K562 (cell line): ENCODE results near the gene TNPO2. TPM values are rescaled to one million over a fixed set of nuclear protein-coding genes. Genes with fewer than 3 reads are reported as not detected.

Source experiments
- ATAC-seq: fragments of 200-7000 bp; cut with Tn5 transposase; 3 replicates; pipeline ENCODE4 v1.9.1; 2020; ENCODE audit warnings: moderate library complexity
- BruUV-seq: library from RNA; stranded (reverse); fragments of 400-500 nt; replicated peaks from 2 replicates; lab custom pipeline; 2021; lab: Mats Ljungman, UMichigan
- CTCF ChIA-PET: fragments of 300-600 bp; formaldehyde crosslinking; extraction: SDS; loops from one replicate; lab custom pipeline; 2021; ENCODE audit warnings: low intra/inter-chr PET ratio; lab: Yijun Ruan, JAX
- POLR2A ChIA-PET: fragments of 300-600, 350-650 bp; sonication (Branson Sonifier 250); formaldehyde crosslinking; extraction: SDS; loops from one replicate; lab custom pipeline; 2021; ENCODE audit warnings: antibody characterized with exemption, inconsistent platforms; lab: Yijun Ruan, JAX
- DNase-seq, 4 experiments: peaks; one replicate each; pipeline versions ENCODE4 v3.0.0 to v3.0.0-alpha.2; 2011 to 2018; ENCODE audit warnings: low spot score in 3 of 4, mixed read lengths in 3 of 4; ENCODE audit errors: extremely low read depth in 1 of 4
- FAIRE-seq: peaks from 2 replicates; lab custom pipeline; 2011; peaks lifted over from hg19 to GRCh38; lab: Jason Lieb, UNC
- H2AFZ ChIP-seq: 2 replicates; pipeline ENCODE4 v1.6.0; 2011; ENCODE audit warnings: low read depth, low read length, control low read depth, inconsistent platforms
- H3K27ac ChIP-seq: fragments of 200-600 bp; 3 replicates; pipeline ENCODE4 v1.8.0; 2011; ENCODE audit warnings: low read depth, mild to moderate bottlenecking, control low read depth, inconsistent platforms, low read length, moderate library complexity, mixed read lengths; ENCODE audit errors: extremely low read depth
- H3K27me3 ChIP-seq, 2 experiments: fragments of 300-600 bp in 1 of 2; 2 replicates in 1 of 2; 3 replicates in 1 of 2; pipeline versions ENCODE4 v1.6.0 to v1.8.0; 2011; ENCODE audit warnings: inconsistent platforms in 2 of 2, low read length in 2 of 2, mild to moderate bottlenecking in 1 of 2, mixed read lengths in 1 of 2, moderate library complexity in 1 of 2; ENCODE audit not compliant: control insufficient read depth in 2 of 2, insufficient read depth in 2 of 2
- H3K36me3 ChIP-seq: fragments of 300-600 bp; 3 replicates; pipeline ENCODE4 v1.8.0; 2011; ENCODE audit warnings: mild to moderate bottlenecking, low read length, inconsistent platforms; ENCODE audit not compliant: control insufficient read depth, insufficient read depth
- H3K4me1 ChIP-seq, 2 experiments: fragments of 200-600 bp in 1 of 2; replicated peaks in 1 of 2; 2 replicates in 1 of 2; 3 replicates in 1 of 2; pipeline versions ENCODE4 v1.5.1 to v1.8.0; 2011; ENCODE audit warnings: inconsistent platforms in 2 of 2, low read length in 2 of 2, mild to moderate bottlenecking in 1 of 2, mixed read lengths in 1 of 2, moderate library complexity in 1 of 2; ENCODE audit not compliant: control insufficient read depth in 2 of 2, insufficient read depth in 2 of 2
- H3K4me2 ChIP-seq: 2 replicates; pipeline ENCODE4 v1.6.1; 2011; ENCODE audit warnings: low read length, control low read depth, inconsistent platforms, mixed read lengths; ENCODE audit not compliant: insufficient read depth
- H3K4me3 ChIP-seq: fragments of 200-600 bp; sonication (generic), shearing (Covaris generic); 2 replicates; pipeline ENCODE4 v1.5.1; 2016; ENCODE audit warnings: control low read depth, inconsistent platforms
- H3K79me2 ChIP-seq: fragments of 200-600 bp; 3 replicates; pipeline ENCODE4 v1.8.0; 2011; ENCODE audit warnings: low read length, inconsistent platforms; ENCODE audit not compliant: control insufficient read depth, insufficient read depth
- H3K9ac ChIP-seq, 2 experiments: 2 replicates each; pipeline versions ENCODE4 v1.6.0 to v1.6.1; 2011; ENCODE audit warnings: low read depth in 2 of 2, low read length in 2 of 2, control low read depth in 1 of 2, inconsistent platforms in 1 of 2, mild to moderate bottlenecking in 1 of 2, mixed read lengths in 1 of 2; ENCODE audit not compliant: insufficient read depth in 1 of 2
- H3K9me1 ChIP-seq: one replicate; pipeline ENCODE4 v1.6.0; 2011; ENCODE audit warnings: inconsistent platforms, mild to moderate bottlenecking, low read length, moderate library complexity; ENCODE audit not compliant: control insufficient read depth, insufficient read depth
- H3K9me3 ChIP-seq: replicated peaks from 2 replicates; pipeline ENCODE4 v1.5.1; 2011; ENCODE audit warnings: low read depth, low read length, inconsistent platforms; ENCODE audit not compliant: control insufficient read depth, insufficient read depth
- H4K20me1 ChIP-seq: replicated peaks from 2 replicates; pipeline ENCODE4 v1.6.1; 2011; ENCODE audit warnings: low read length, inconsistent platforms, mixed read lengths; ENCODE audit not compliant: control insufficient read depth, insufficient read depth
- BCL6 ChIP-seq: fragments of 250-450 bp; sonication (Bioruptor Pico); IDR thresholded peaks from 2 replicates; pipeline ENCODE4 v1.4.0; 2020
- CCNT2 ChIP-seq: IDR thresholded peaks from 2 replicates; pipeline ENCODE4 v1.6.1; 2011; ENCODE audit warnings: borderline replicate concordance, low read depth, mild to moderate bottlenecking, moderate library complexity, mixed read lengths, low read length; ENCODE audit not compliant: insufficient read length; ENCODE audit errors: extremely low read depth
- DMBX1 ChIP-seq: fragments of 250-450 bp; sonication (Bioruptor Pico); IDR thresholded peaks from 2 replicates; pipeline ENCODE4 v1.8.0; 2022; ENCODE audit warnings: inconsistent platforms, mild to moderate bottlenecking, moderate library complexity, borderline replicate concordance
- FOXJ3 ChIP-seq: sonication (generic); formaldehyde crosslinking; IDR thresholded peaks from 2 replicates; pipeline ENCODE4 v1.4.0; 2020; ENCODE audit warnings: mild to moderate bottlenecking, missing genetic modification reagents
- MECOM ChIP-seq: fragments of 250-450 bp; sonication (Bioruptor Pico); IDR thresholded peaks from 2 replicates; pipeline ENCODE4 v1.8.0; 2022; ENCODE audit warnings: inconsistent platforms
- RBM22 ChIP-seq: fragments of 200-400 bp; formaldehyde crosslinking; IDR thresholded peaks from 2 replicates; pipeline ENCODE4 v1.6.1; 2018; ENCODE audit warnings: low read length, low read depth; ENCODE audit not compliant: poor library complexity, severe bottlenecking
- RCOR1 ChIP-seq, 2 experiments: IDR thresholded peaks; 2 replicates each; pipeline ENCODE4 v1.6.1; 2012; ENCODE audit warnings: low read depth in 2 of 2, low read length in 2 of 2, borderline replicate concordance in 1 of 2, improper control_type of control experiment in 1 of 2
- SIRT6 ChIP-seq: IDR thresholded peaks from one replicate; pipeline ENCODE4 v1.6.1; 2012; ENCODE audit warnings: low read depth, mild to moderate bottlenecking, control low read depth, inconsistent platforms, low read length, moderate library complexity
- TEAD4 ChIP-seq, 2 experiments: sonication (generic) in 1 of 2; formaldehyde crosslinking in 1 of 2; IDR thresholded peaks; 2 replicates each; pipeline versions ENCODE4 v1.6.1 to v1.8.0; 2012 to 2022; ENCODE audit warnings: borderline replicate concordance in 1 of 2, inconsistent platforms in 1 of 2, low read length in 1 of 2, mild to moderate bottlenecking in 1 of 2, missing genetic modification reagents in 1 of 2
- ZBTB8A ChIP-seq: fragments of 450-650 bp; IDR thresholded peaks from 2 replicates; pipeline ENCODE4 v1.6.1; 2018; ENCODE audit warnings: mild to moderate bottlenecking, moderate library complexity; ENCODE audit not compliant: partially characterized antibody
- ZNF561 ChIP-seq: fragments of 450-650 bp; formaldehyde crosslinking; conservative IDR thresholded peaks from 2 replicates; pipeline ENCODE4 v1.4.0; 2020; ENCODE audit warnings: mild to moderate bottlenecking, moderate library complexity
- WGBS: fragments of 100-300 bp; shearing (Covaris generic); methylation state at CpG from one replicate; pipeline ENCODE4 v1.1.6; 2016; ENCODE audit warnings: low coverage, mixed read lengths; ENCODE audit not compliant: insufficient coverage; ENCODE audit errors: missing lambda C conversion rate; 5-methylcytosine and 5-hydroxymethylcytosine counted together
- in situ Hi-C: fragments of 300-500 bp; cut with MboI; formaldehyde crosslinking; loops from 4 replicates; pipeline ENCODE4 v1.15.0; 2018; ENCODE audit warnings: inconsistent platforms, mixed read lengths
- intact Hi-C: fragments of 100-400 bp; cut with micrococcal nuclease; formaldehyde crosslinking; loops from 2 replicates; pipeline ENCODE4 v1.14.2; 2022
- polyA plus RNA-seq, 8 experiments: library from polyadenylated mRNA; depleted of rRNA in 4 of 8; stranded (reverse) in 5 of 8; unstranded in 3 of 8; fragments of >200 nt; fragmentation: Nextera tagmentation in 2 of 8; fragmentation: Illumina TruSeq in 1 of 8; extraction: Ambion mirVana in 2 of 8; extraction: Trizol in 1 of 8; gene quantifications; 2 replicates each; pipeline versions ENCODE4 v1.2.1 to v1.2.3, GENCODE V29; 2011 to 2014; ENCODE audit warnings: inconsistent platforms in 1 of 8, missing spikeins in 1 of 8
- total RNA-seq, 7 experiments: library from RNA; depleted of rRNA in 6 of 7; stranded (reverse); fragments of >200 nt in 6 of 7; fragmentation: Illumina TruSeq in 2 of 7; extraction: Trizol in 2 of 7; gene quantifications; 2 replicates each; pipeline versions ENCODE4 v1.2.1 to v1.2.3, GENCODE V29; 2011 to 2021; ENCODE audit warnings: low replicate concordance in 1 of 7
- TF ChIP-seq, protein P1 (sequence below): fragments of 450-650 bp; formaldehyde crosslinking; conservative IDR thresholded peaks from 2 replicates; pipeline ENCODE4 v1.4.0; 2022; ENCODE audit warnings: mild to moderate bottlenecking, missing genetic modification characterization
- TF ChIP-seq, protein P2 (sequence below), 2 experiments: fragments of 150-350 bp in 1 of 2; IDR thresholded peaks; 2 replicates each; pipeline ENCODE4 v1.6.1; 2012 to 2016; ENCODE audit warnings: low read depth in 2 of 2, low read length in 2 of 2, mild to moderate bottlenecking in 1 of 2, moderate library complexity in 1 of 2
- TF ChIP-seq, protein P3 (sequence below): fragments of 450-650 bp; IDR thresholded peaks from 2 replicates; pipeline ENCODE4 v1.6.1; 2016

Gene TNPO2
- total and polyA plus RNA-seq, 9 of the 15 experiments (the other 6 are each of a cell fraction or from before 2014, with no cell fraction given): 6.0 to 126 (median 53.8) TPM

DNA sequence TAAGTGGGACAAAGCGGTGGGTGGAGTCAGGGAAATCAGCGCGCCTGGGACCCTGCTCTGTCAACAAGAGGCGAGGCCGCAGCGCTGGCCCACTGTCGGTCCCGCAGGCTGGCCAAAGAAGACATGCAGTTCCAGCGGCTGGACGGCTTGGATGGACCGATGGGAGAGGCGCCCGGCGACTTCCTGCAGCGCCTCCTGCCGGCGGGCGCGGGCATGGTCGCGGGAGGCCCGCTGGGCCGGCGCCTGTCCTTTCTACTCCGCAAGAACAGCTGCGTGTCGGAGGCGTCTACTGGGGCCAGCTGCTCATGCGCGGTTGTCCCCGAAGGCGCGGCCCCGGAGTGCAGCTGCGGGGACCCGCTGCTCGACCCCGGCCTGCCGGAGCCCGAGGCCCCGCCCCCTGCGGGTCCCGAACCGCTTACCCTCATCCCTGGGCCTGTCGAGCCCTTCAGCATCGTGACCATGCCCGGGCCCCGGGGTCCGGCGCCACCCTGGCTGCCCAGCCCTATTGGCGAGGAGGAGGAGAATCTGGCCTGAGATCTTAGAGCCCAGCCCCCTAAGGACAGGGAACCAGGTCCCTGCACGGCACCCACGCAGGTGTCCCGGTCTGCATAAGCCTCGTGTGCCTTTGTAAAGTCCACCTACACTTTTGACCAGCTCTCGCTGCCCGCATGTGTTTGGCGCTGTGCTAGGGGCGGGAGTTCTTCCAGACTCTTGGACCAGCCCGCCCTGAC is 34.0 kb upstream of the TNPO2 start:
- Histone ChIP-seq H3K27me3 (peaks cover 2 to 11% of the 10 kb centered on the region in 2 experiments; a peak in 3 of 5 replicates), H3K27ac (no peak overlapping the region), H4K20me1 (no peaks in the 10 kb centered on the region), H3K9ac (peak overlapping the region in 1 of 2 experiments; percentile 85; a peak in 3 of 4 replicates), H3K4me3 (peak overlapping the region; percentile 38), H3K9me1 (no peaks in the 10 kb centered on the region), H3K4me1 (peaks cover 5 to 40% of the 10 kb centered on the region in 2 experiments; a peak in 3 of 5 replicates), H2AFZ (peak overlapping the region; percentile 95), H3K4me2 (peak overlapping the region; percentile 78), H3K79me2 (no peaks in the 10 kb centered on the region), H3K9me3 (no peaks in the 10 kb centered on the region), H3K36me3 (no peaks in the 10 kb centered on the region)
- BruUV-seq: no TSS peak
- ATAC-seq (peak; percentile 97), FAIRE-seq (peak; percentile 62), DNase-seq (peak; percentile 84 to 88 (median 84))
- in situ Hi-C loops (no loop called here), intact Hi-C loops (loop anchor here (1.0 kb wide), 2 partner anchors 21 to 40 kb away; no protein-coding TSS in a partner anchor)
- POLR2A ChIA-PET: interaction anchor here (0.6 to 2.3 kb wide), 9 partner anchors 8 to 1127 kb away, joined by 3 to 8 read pairs (median 4); partner anchors contain the start of genes DHPS and TNPO2
- WGBS: 14% methylated on average over 34 of the region's 60 CpGs
- CTCF ChIA-PET: interaction anchor here (0.5 to 1.3 kb wide), 5 partner anchors 39 to 1010 kb away, joined by 3 to 7 read pairs (median 5); no protein-coding TSS in a partner anchor
- TF ChIP-seq ZBTB8A (no peak), SIRT6 (no peak), DMBX1 (CRISPR knock-in tag) (no peak), FOXJ3 (CRISPR knock-in tag) (no peak), RBM22 (peak; percentile 33), BCL6 (no peak), CCNT2 (peak; percentile 73), RCOR1 (IDR thresholded peaks at IDR 0.05; ENCODE audit: borderline replicate concordance in 1 of 2, low read depth in 2 of 2, low read length in 2 of 2) (peak; percentile 28 to 81; a peak in 3 of 4 replicates), TEAD4 (IDR thresholded peaks at IDR 0.05; ENCODE audit: low read length) (no peak), TEAD4 (CRISPR knock-in tag; IDR thresholded peaks at IDR 0.05; ENCODE audit: borderline replicate concordance) (no peak), MECOM (CRISPR knock-in tag) (no peak), ZNF561 (CRISPR knock-in tag) (no peak)
- TF ChIP-seq, protein P1, sequence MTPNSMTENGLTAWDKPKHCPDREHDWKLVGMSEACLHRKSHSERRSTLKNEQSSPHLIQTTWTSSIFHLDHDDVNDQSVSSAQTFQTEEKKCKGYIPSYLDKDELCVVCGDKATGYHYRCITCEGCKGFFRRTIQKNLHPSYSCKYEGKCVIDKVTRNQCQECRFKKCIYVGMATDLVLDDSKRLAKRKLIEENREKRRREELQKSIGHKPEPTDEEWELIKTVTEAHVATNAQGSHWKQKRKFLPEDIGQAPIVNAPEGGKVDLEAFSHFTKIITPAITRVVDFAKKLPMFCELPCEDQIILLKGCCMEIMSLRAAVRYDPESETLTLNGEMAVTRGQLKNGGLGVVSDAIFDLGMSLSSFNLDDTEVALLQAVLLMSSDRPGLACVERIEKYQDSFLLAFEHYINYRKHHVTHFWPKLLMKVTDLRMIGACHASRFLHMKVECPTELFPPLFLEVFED (CRISPR knock-in tag): no peak
- TF ChIP-seq, protein P2, sequence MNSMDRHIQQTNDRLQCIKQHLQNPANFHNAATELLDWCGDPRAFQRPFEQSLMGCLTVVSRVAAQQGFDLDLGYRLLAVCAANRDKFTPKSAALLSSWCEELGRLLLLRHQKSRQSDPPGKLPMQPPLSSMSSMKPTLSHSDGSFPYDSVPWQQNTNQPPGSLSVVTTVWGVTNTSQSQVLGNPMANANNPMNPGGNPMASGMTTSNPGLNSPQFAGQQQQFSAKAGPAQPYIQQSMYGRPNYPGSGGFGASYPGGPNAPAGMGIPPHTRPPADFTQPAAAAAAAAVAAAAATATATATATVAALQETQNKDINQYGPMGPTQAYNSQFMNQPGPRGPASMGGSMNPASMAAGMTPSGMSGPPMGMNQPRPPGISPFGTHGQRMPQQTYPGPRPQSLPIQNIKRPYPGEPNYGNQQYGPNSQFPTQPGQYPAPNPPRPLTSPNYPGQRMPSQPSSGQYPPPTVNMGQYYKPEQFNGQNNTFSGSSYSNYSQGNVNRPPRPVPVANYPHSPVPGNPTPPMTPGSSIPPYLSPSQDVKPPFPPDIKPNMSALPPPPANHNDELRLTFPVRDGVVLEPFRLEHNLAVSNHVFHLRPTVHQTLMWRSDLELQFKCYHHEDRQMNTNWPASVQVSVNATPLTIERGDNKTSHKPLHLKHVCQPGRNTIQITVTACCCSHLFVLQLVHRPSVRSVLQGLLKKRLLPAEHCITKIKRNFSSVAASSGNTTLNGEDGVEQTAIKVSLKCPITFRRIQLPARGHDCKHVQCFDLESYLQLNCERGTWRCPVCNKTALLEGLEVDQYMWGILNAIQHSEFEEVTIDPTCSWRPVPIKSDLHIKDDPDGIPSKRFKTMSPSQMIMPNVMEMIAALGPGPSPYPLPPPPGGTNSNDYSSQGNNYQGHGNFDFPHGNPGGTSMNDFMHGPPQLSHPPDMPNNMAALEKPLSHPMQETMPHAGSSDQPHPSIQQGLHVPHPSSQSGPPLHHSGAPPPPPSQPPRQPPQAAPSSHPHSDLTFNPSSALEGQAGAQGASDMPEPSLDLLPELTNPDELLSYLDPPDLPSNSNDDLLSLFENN (IDR thresholded peaks at IDR 0.05; ENCODE audit: low read depth in 2 of 2, low read length in 2 of 2): 0 out of 4 replicates have a peak, but pooled peaks of 1 of the 2 experiments have one; percentile 28
- TF ChIP-seq, protein P3, sequence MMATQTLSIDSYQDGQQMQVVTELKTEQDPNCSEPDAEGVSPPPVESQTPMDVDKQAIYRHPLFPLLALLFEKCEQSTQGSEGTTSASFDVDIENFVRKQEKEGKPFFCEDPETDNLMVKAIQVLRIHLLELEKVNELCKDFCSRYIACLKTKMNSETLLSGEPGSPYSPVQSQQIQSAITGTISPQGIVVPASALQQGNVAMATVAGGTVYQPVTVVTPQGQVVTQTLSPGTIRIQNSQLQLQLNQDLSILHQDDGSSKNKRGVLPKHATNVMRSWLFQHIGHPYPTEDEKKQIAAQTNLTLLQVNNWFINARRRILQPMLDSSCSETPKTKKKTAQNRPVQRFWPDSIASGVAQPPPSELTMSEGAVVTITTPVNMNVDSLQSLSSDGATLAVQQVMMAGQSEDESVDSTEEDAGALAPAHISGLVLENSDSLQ: no peak
